SU-DHL-6 (cell line): Measurements from ENCODE around the gene SLC22A23.

Source experiments
- H2AFZ ChIP-seq: fragments of 200-600 bp; sonication (generic); 2 replicates; pipeline ENCODE4 v1.6.1; 2014; ENCODE audit warnings: low read depth, mild to moderate bottlenecking, moderate library complexity, mixed read lengths, antibody characterized with exemption, low read length; ENCODE audit not compliant: severe bottlenecking
- H3F3A ChIP-seq: fragments of 200-600 bp; shearing (Covaris generic); 2 replicates; pipeline ENCODE4 v1.6.0; 2016; ENCODE audit warnings: antibody characterized with exemption, mild to moderate bottlenecking; ENCODE audit not compliant: insufficient read depth
- H3K27ac ChIP-seq: fragments of 200-600 bp; sonication (generic); 2 replicates; pipeline ENCODE4 v1.5.1; 2016; ENCODE audit warnings: low read depth, mild to moderate bottlenecking, low read length, moderate library complexity, mixed read lengths
- H3K27me3 ChIP-seq: fragments of 200-600 bp; sonication (generic), shearing (Covaris generic); 2 replicates; pipeline ENCODE4 v1.6.0; 2014; ENCODE audit warnings: mild to moderate bottlenecking, low read length
- H3K36me3 ChIP-seq: fragments of 200-600 bp; sonication (generic); 2 replicates; pipeline ENCODE4 v1.6.1; 2014; ENCODE audit warnings: mild to moderate bottlenecking, low read length, mixed read lengths
- H3K4me2 ChIP-seq: fragments of 300-600, 200-600 bp; shearing (Covaris generic), sonication (generic); 2 replicates; pipeline ENCODE4 v1.6.0; 2014; ENCODE audit warnings: low read length, low read depth, mild to moderate bottlenecking; ENCODE audit not compliant: poor library complexity, severe bottlenecking
- H3K4me3 ChIP-seq: fragments of 200-600 bp; sonication (generic); 2 replicates; pipeline ENCODE4 v1.5.1; 2014; ENCODE audit warnings: antibody characterized with exemption, low read length, mild to moderate bottlenecking, mixed read lengths; ENCODE audit not compliant: insufficient read depth, poor library complexity, severe bottlenecking
- H3K79me2 ChIP-seq: fragments of 200-600 bp; sonication (generic); 2 replicates; pipeline ENCODE4 v1.6.1; 2014; ENCODE audit warnings: mild to moderate bottlenecking, low read length, moderate library complexity; ENCODE audit not compliant: insufficient read depth
- H3K9ac ChIP-seq: fragments of 200-600 bp; sonication (generic); 2 replicates; pipeline ENCODE4 v1.7.0; 2014; ENCODE audit warnings: mild to moderate bottlenecking, low read length
- H3K9me2 ChIP-seq: fragments of 200-600 bp; sonication (generic); replicated peaks from 2 replicates; pipeline ENCODE4 v1.6.1; 2014; ENCODE audit warnings: low read length; ENCODE audit not compliant: insufficient read depth
- H3K9me3 ChIP-seq: fragments of 200-600 bp; sonication (generic); 2 replicates; pipeline ENCODE4 v1.6.1; 2014; ENCODE audit warnings: low read length, mixed read lengths; ENCODE audit not compliant: insufficient read depth
- H4K20me1 ChIP-seq: fragments of 200-600 bp; sonication (generic); 2 replicates; pipeline ENCODE4 v1.6.1; 2014; ENCODE audit warnings: low read depth, mild to moderate bottlenecking, antibody characterized with exemption, low read length, moderate library complexity, mixed read lengths
- CTCF ChIP-seq: fragments of 200-600 bp; sonication (generic); IDR thresholded peaks from one replicate; pipeline ENCODE4 v1.5.1; 2017; ENCODE audit warnings: antibody characterized with exemption, mild to moderate bottlenecking, low read length, moderate library complexity; ENCODE audit not compliant: insufficient read depth, poor library complexity, severe bottlenecking
- EZH2phosphoT487 ChIP-seq: fragments of 200-600 bp; sonication (generic), shearing (Covaris generic); conservative IDR thresholded peaks from 2 replicates; pipeline ENCODE4 v1.6.1; 2018; ENCODE audit warnings: mild to moderate bottlenecking, antibody characterized with exemption, low read length, moderate library complexity, mixed read lengths

Gene SLC22A23

DNA sequence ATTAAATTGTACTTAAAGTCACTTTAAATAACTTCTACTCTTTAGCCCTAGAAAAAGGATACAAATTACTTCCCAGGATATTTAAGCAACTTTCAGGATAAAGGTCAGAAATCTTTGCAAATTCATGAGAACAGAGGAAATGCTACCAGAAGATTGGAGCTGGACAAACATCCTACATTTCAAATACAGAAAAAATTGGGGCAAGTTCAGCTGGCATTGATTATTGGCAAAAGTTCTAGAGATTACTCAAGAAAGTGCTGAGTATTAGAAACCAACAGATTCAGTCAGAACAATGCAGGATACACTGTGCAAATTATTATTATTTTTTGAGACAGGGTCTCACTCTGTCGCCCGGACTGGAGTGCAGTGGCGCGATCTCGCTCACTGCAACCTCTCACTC, 6.0 kb downstream of the SLC22A23 start:
- Histone ChIP-seq H3F3A (no peaks in the 10 kb centered on the region), H2AFZ (no peak overlapping the region), H3K9me3 (no peaks in the 10 kb centered on the region), H3K4me2 (no peak overlapping the region), H3K79me2 (no peaks in the 10 kb centered on the region), H3K4me3 (no peak overlapping the region), H3K27me3 (no peaks in the 10 kb centered on the region), H3K36me3 (no peaks in the 10 kb centered on the region), H4K20me1 (no peaks in the 10 kb centered on the region), H3K27ac (no peak overlapping the region), H3K9me2 (no peaks in the 10 kb centered on the region), H3K9ac (no peak overlapping the region)
- TF ChIP-seq EZH2phosphoT487 (no peak), CTCF (no peak)

DNA sequence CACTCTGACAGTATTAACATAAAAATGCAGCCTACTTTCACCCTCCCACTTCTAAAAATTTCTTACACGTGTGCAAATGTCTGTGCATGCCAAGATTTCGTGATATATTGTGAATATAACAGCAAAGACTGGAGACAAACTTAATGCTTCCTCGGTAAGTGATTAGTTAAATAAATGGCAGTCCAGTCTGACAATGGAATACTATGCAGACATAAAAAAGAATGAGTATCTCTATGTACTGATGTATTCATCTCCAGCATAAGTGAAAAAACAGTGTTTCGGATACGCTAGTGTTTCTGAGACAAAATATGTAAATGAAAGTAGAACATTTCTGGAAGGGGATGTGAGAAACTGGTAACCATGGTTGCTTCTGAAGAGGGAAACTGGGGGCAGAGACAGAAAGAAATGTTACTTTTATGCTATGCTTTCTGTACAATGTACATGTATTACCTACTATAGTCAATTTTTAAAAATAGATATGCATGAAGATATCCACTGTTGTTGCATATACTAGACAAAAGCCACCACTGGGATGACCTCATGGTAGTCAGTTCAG, 7.0 kb downstream of the SLC22A23 start:
- Histone ChIP-seq H3K36me3 (no peaks in the 10 kb centered on the region), H3K27me3 (no peaks in the 10 kb centered on the region), H3K9me2 (no peaks in the 10 kb centered on the region), H3F3A (no peaks in the 10 kb centered on the region), H3K79me2 (no peaks in the 10 kb centered on the region), H3K4me2 (no peak overlapping the region), H4K20me1 (no peaks in the 10 kb centered on the region), H2AFZ (no peak overlapping the region), H3K4me3 (no peak overlapping the region), H3K9ac (no peak overlapping the region), H3K9me3 (no peaks in the 10 kb centered on the region), H3K27ac (no peak overlapping the region)
- no peak for TF ChIP-seq CTCF
- TF ChIP-seq EZH2phosphoT487: no peak

DNA sequence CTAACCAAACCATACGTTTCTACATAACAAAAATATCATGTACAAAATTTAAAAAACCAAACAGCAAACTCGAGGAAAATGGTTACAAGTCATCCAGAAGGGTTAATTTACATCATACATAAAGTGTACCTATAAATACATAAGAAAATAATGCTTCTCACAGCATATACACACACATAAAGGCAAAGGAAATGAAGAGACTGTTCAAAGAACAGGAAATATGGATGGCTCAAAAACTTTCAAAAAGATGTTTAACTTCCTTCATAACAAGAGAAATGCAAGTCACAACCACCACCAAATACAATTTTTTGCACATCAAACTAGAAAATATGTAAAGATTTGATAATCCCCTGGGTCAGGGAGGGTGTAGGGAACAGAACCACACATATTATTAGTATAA, 7.5 kb downstream of the SLC22A23 start:
- Histone ChIP-seq H3K4me2 (no peak overlapping the region), H3K9me2 (no peaks in the 10 kb centered on the region), H3K36me3 (no peaks in the 10 kb centered on the region), H3F3A (no peaks in the 10 kb centered on the region), H4K20me1 (no peaks in the 10 kb centered on the region), H3K9ac (no peak overlapping the region), H3K4me3 (no peak overlapping the region), H3K79me2 (no peaks in the 10 kb centered on the region), H2AFZ (no peak overlapping the region), H3K9me3 (no peaks in the 10 kb centered on the region), H3K27me3 (no peaks in the 10 kb centered on the region), H3K27ac (no peak overlapping the region)
- TF ChIP-seq EZH2phosphoT487 (no peak), CTCF (no peak)
